ENCODE measurements around the gene CLBA1.

The CLBA1 gene

DNA sequence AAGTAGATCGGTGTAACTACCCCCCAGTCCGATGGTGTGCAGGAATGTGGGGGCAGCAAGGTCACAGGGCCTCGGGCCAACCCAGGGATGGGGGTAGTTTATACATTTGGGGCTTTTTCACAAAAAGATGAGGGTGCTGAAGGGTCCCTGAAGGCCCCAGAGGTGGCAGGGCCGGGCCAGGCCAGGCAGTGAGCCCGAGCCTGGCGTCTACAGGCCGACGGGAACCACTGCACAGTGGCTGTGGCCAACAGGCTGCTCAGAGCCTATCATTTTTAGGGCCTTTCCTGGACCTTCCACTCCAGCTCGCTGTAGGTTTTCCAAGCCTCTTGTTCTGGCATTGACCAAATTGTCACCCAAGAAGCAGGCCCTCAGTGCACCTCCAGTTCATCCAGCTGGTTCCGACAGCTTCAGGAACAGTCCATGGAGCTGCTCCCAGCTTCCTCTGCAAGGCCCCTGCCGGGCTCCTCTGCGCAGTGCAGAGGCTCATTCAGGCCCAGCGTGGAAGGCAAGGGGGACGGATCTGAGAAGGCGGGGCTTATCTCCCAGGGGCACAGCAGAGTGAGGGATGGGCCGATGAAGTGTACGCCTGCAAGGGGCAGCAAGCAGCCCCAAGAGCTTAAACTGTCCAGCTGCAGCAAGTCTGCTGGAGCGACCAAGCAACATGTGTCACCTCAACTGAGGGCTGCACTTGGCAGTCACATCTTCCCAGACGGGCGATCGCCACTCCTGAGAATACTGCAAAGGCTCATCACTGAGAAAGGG lies 21.4 kb downstream of the CLBA1 start:
- no peak for DNase-seq

DNA sequence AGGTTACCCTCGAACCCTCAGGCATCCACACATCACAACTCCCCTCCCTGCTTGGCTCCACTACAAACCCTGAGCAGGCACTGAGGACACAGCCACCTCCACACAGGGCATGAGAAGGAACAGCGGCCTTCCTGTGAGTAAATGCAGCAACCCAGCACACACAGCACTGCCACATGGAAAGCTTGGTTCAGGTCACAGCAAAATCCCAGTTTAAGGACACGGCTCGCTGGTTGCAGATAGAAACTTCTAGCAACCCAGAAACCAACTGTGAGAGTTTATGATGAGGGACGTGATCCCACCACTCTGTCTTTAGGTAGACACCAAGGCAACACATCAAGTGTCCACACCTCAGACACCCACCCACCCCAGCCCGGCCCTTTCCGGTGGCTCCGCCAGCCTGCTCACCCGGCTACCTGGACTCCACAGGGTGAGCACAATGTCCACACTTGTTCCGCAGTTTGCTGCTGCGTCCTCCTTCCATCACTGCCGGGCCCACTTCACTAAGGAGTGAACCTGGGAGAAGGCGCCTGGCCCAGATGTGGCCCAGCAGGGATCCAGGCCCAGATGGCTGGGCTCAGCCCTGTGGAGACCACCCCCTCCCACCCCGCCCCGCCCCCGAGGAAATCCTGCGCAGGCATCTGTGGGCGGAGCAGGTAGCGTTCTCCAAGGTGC lies 22.1 kb downstream of the CLBA1 start:
- DNase-seq: no peak

DNA sequence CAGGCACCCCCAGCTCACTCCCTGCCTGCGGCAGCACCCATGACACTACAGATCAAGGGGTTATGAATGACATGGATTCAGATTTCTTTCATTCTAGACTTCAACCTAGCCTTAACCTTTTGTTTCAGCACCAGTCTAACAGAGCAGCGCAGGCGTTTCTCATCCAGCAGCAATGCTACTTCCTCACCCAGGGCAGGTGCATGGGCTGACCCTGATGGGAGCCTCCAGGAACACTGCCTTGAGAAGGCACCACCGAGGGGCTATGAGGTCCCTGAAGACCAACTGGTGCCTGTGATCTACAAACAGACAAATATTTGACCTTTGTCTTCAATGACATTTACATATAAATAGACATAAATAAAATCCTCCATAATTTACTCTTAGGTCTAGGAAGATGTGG lies 24.5 kb downstream of the CLBA1 start:
- no peak for DNase-seq

DNA sequence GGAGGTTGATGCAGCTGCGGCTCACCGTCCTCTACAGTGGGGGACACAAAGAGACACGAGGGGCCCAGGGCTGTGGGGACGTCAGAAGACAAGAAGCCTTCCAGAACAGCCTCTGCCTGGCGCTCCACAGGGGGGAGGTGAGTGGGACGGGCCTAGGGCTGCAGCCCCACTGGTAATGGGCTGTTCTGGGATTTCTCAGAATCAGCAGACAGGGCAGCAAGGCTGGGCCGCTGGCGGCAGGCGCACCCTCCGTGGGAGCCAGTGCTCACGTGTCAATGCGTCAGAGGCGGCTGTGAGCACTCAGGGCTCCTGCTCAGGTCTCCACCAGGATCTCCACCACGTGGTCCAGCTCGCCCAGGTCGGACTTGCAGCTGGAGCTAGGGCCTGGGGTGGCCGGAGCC lies 25.3 kb downstream of the CLBA1 start:
- DNase-seq: no peak

DNA sequence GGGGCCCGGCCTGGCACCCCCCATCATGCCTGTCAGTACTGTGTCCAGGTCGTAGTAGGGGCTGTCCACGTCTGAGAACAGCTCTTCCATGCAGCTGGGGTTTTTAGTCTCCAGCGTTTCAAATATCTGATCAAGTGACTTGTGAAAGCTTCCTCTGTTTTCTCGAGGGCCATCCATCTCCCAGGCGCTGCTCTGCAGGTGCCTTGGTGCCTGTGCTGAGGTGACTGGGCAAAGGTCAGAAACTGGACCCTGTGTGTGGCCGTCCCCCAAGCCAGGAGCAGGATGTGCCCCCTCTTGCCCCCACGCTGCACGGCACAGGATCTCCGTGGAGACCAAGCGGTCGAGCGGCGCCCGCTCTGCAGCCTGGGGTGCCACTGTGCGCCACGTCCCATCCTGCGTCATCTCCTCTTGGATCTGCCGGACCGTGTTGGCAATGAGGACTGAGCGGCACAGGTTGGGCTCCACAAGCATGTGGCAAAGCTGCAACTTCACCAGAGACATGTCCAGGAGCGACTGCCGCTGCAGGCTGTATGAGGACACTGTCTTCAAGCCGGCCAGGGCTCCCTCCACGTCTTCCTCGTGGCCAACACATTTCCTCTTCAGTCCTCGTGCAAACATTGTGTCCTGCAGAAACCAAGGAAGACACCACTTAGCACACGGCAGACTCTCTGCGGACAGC lies 25.9 kb downstream of the CLBA1 start:
- no peak for DNase-seq

DNA sequence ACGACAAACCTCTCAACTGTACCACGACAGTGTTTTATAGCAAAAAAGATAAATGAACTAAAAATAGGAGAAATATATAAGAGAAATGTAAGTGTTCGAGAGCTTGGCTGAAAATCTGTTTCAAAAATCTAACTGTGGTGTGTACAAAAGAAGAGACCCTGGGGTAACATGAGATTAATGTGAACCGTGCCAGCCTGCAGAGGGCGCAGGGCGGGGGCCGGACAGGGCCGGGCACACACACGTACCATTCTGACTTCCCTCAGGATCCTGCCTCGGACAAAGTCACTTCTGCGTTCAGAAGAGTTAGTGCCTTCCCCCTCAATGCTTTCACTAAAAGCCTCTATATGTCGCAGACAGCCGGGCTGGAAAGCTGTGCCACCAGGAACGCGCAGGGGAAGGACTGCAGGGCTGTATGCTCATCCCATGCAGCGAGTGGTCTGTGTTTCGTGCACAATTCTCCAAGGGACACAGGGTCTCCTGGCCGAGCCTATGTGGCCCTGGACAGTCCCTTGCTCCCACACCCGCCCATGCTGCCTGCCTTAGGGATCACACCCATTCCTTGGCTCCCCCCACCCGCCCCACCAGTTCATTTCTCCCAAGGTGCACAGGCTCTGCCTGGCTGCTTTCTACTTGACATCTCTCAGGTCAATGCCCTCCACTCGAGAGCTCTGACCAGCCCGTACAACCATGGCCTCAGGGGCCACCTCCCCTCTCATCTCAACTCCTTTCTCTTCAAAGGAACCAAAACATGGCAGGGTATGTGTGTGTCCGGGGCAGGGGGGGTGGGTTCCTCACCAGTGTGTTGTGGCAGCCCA lies 26.8 kb downstream of the CLBA1 start:
- no peak for DNase-seq

DNA sequence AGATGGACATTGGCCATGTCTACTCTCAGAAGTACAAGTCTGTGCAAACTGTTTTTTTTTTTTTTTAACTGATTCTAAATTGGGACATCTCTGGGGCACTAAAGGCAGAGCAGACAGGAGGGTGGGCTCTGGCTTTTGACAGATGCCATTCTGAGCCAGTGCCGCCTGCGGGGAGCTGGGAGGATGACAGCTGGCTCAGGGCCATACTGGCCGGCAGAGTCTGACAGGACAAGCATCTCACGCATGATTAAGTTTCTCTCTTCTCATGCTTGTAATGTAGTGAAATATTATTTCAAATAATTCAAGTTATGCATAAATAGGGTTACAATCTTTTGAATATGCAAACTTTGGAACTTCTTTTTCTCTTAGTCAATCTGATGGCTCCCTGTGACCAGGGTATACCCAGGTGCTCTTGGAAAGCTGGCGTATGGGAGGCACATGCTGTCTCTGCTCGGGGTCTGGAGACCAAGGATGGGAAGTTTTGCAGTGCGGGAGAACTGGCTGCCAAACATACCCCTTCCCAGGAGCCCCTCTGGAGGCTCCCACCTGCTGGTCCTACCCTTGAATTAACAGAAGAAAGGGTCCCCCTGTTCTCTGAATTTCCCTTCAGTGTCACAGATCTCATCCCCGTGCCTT lies 27.7 kb downstream of the CLBA1 start:
- no peak for DNase-seq

DNA sequence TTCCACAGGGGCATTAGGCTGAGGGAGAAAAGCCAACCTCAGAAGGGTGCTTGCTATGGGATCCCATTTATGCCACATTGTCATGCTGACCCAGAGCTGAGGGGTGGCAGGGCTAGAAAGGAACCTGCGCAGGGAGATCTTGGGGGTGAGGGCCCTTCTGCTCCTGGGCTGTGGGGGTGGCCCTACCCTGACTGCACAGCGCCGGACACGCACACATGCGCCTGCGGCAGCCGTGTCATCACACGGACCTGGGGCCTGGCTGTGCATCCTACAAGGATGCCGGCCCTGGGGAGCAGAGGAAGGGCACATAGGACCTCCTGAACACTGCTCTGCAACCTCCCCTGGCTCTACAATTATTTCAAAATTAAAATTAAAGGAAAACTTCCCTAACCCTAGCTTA lies 28.4 kb downstream of the CLBA1 start:
- no peak for DNase-seq

DNA sequence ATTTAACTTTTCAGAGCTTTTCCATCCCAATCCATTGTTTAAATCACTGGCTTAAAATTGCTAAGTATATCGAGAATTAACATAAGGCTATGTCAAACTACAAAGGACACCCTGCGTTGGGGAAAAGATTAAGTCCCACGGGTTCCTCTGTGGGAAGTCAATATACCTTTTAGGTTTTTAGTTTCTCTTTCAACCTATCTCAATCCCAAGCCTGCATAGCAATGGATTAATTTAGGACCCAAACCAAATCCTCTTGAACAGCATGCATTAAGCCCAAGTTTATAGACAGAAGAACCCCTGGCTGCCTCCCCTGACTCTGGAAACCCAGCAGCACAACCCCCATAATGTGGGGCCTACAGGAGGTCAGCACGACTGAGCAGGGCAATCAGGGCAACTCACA lies 29.0 kb downstream of the CLBA1 start:
- DNase-seq: no peak

DNA sequence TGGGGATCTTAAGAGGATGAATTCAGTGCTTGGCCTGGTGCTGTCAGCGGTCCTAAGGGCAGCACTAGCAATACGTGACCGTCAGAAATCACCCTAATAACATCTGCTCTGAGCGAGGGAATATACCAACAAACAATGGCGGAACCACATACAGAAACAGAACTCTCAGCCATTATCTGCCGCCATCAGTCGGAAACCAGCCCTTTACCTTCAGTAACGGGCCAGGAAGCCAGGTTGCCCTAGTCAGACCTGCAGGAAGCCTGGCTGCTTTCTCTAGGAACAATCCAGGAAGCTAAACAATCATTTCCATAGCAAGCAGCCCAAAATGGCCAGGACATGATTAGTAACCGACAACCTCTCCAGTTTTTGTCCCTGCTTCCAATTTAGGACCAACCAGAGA lies 29.7 kb downstream of the CLBA1 start:
- DNase-seq: no peak

DNA sequence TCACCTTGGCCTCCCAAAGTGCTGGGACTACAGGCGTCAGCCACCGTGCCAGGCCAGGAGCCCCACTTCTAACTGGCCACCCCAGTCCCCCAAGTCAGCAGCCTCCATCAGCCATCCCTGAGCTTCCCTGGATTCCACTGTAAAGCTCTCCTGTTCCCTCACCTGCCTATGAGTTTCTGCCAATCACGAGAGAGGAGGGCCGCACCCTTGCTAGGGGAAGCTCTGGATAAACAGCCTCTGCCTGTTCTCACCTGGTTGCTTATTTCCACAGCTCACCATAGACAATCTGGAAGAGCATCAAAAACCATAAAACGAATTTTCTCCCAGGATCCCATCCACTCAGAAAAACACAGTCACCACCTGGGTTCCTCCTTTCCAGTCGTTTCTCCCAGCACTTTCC lies 30.3 kb downstream of the CLBA1 start:
- DNase-seq: no peak

DNA sequence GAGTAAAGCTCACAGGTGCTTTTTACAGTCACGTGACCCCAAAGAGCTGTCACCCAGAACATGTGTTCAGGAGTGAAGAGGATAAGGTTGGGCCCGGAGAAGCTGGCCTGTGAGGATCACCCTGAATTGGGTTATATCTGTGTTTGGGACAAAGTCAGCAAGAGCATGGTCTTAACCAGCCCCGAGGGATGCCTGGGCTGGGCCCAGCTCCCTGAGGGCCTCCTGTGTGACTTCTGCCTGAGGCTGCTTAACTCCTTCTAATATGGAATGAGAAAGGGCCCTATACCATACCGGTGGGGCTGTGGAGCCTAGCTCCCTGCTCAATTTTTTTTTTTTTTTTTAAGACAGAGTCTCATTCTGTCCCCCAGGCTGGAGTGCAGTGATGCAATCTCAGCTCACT lies 32.8 kb downstream of the CLBA1 start:
- no peak for DNase-seq

DNA sequence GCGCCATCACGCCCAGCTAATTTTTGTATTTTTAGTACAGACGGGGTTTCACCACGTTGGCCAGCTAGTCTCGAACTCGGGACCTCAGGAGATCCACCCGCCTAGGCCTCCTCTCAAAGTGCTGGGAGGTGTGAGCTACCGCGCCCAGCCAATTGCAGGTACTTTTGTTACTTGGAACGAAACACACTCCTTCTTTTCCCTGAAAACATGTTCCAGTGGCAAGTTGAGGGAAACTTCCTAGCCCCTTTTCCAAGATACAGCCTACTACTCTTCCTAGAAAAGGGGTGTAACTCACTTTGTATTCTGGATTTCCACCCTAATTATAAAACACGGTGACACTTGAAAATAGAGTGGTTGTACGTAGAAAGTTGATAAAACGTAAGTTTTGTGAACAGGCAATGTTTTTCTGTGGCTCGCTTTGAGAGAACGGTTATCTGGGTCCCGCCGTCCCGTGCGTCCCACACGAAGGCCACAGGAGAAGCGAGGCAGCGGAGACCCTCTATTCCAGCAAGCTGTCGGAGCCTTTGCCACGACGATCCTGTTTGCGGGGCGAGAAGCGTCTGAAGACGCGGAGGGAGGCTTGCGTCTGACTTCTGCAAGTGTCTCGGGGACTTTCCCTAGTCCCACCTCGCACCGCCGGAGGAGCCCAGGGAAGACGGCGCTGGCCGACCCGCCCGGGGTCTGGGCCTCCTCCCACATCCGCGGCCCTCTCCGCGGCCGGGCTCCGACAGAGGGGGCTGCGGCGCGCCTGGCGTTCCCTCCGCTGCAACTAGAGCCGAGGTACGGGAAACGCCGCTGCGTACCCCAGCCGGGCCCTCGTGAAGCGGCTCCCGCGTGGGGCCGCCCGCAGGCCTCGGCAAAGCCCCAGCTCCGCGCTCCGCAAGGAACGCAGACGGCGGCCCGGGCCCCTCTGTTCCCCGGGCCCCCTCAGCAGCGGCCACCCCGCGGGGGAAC lies 34.5 kb downstream of the CLBA1 start:
- peak; percentile 21 for DNase-seq

DNA sequence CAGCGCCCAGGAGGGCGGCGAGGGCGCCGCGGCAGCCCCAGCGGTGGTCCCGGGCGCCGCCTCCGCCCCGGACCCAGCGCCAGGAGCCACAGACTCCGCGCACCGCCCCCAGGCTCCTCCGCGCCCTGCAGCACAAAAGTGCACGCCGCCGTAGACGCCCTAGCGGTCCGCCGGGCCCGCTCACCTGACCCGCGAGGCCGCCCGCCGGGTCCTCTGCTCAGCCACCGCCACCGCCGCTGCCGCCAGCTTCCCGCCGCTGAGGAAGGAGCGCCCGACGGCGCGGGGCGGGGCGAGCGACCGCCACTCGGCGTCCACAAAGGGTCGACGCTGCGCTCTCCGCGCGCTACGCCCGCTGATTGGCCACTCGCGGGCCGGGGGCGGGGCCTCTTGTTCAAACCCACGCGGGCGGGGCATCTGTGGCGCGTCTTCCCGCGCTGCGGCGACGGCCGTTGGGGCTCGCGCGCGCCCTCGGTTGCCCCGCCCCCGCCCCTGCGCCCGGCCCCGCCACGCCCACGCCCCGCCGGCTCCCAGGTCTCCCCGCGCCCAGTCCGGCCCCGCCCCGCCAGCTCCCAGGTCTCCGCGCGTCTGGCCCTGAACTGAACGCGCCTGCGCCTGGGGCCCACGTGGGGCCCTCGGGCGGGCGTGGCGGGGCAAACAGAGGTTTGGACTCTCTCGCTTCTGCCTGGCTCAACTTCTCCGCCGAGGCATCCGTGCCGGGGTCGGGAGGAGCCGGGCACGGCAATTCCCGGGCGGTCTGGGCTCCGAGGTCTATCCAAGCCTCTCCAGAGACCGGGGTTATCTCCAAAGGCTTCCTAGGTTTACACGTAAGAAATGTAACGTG lies 35.4 kb downstream of the CLBA1 start, which contains the start of gene CDCA4:
Gene CDCA4, minus strand, starts transcription at position 269 of the 841 bp plus-strand sequence. CDS start 9,154 bp downstream, outside the sequence.
- peak; percentile 100 for DNase-seq

DNA sequence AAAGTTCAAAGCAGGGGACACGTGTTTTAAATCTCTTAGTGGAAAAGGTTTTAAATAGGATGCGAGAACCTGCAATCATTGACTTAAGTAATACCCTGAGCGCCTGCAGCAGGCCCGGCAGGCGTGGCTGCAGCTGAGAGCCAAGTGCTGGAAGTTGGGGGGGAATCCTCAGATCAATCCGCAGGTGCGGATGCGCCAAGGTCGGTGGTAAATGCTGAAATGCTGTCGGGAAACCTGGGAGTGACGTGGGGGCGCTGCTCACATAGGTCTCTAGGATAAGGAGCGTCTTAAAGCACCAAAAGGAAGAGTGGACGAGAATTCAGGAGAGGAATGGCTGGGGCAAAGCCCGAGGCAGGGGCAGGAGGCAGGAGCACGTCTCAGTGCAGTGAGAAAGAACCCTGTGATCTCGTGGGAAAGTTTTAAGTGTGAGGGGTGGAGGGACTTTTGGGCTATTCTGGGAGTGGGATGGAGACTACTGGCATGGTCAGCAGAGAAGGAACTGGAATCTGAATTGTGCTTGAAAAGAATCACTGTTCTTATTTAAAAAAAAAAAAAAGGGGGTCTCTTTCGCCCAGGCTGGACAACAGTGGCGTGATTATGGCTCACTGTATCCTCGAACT lies 36.2 kb downstream of the CLBA1 start:
- DNase-seq: peak; percentile 61

DNA sequence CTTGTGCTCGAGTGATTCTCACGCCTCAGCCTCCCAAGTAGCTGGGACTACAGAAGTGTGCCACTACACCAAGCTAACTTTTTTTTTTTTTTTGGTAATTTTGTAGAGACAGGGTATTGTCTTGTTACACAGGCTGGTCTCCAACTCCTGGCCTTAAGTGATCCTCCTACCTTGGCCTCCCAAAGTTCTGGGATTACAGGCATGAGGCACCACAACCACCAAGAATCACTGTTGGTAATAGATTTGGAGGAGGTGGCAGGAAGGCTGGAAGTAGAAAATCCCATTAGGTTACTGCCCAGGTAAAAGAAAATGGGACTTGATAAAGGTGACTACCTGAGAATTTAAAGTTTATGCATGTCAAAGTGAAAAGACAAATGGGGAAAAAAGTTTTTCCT lies 36.7 kb downstream of the CLBA1 start:
- DNase-seq: no peak

DNA sequence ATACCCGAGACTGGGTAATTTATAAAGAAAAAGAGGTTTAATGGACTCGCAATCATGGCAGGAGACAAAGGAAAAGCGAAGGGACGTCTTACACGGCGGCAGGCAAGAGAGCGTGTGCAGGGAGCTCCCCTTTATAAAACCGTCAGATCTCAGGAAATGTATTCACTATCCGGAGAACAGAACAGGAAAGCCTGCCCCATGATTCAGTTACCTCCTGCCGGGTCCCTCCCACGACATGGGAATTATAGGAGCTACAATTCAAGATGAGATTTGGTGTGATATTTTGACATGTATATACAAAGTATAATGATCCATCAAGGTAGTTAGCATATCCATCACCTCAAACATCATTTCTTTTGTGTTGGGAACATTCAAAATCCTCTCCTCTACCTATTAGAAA lies 37.6 kb downstream of the CLBA1 start:
- DNase-seq: no peak

DNA sequence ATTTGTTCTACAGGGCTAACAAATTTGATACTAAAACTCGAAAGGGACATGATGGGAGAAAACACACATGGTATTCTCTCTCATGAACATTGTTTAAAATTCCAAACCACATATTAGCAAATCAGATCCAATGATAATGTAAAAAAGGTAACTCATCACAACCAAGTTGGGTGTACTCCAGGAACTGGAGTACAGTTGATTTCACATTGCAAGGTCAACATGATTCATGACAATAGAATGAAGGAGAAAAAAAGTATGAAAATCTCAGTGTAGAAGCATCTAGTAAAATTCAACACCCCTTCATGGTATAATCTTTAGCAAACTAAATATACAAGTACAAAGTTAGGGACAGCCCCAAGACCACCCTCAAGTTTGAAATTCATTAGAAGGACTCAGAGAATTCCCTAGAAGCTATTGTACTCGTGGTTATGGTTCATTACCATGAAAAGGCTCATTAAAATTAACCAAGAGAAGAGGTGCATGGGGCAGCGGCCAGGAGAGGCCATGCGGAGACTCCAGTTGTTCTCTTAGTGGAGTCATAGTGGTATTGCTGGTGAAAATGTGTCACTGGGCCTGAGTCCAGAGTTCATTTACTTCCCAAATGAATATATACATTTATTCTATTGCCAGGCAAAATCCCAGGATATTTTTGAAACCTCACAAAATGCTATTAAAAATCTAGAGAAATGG lies 38.3 kb downstream of the CLBA1 start:
- no peak for DNase-seq

DNA sequence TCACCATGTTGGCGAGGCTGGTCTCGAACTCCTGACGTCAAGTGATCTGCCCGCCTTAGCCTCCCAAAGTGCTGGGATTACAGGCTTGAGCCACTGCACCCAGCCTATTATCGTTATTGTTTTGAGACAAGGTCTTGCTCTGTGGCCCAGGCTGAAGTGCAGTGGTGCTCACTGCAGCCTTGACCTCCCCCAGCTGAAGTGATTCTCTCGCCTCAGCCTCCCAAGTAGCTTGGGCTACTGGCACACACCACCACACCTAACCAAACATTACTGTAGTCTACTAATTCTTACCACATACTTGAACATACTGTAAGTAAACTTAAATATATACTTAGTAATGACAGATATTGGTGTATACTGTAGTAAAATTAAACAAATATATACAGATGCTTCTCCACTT lies 39.8 kb downstream of the CLBA1 start:
- no peak for DNase-seq

All from KG1 (cell line).